NCI-H2029 (cell line): ENCODE data around the gene ERN1.

Experiments used
- DNase-seq: peaks from one replicate; lab custom pipeline; 2025; lab: John Stamatoyannopoulos, UW

The ERN1 gene

DNA sequence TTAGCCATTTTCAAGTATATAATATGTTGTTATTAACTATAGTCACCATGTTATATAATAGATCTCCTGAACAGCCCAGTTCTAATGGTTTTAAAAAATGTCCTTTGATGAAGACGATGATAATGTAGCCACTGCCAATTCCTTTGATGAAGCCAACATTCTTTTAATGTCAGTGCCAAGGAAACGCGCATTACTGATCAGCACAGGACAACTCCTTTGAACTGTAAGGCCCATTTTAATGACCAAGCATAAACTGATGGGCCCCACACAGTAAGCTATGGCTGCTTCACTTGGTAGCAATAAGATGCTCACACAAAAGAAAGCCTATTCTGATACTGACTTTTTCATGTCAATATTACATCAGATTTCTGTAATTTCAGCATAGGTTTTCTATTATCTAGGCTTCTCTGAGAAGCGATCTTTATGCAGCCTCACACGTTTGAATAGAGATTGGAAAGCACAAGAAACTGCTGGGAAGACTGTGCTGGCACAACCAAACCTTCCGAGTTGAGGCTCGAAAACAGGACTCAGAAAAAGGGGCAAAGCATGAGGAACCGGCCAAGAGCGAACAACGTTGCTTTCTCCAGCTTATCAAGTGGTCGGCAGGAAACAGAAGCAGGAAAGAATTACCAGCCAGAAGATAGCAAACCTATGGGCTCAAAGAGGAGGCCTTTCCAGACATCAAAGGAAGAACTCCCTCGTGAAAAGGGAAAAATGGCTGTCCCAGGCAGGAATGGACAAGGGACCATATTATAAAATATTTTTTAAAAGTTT is 19.4 kb downstream of the ERN1 start:
- no peak for DNase-seq

GRCh38 chr17:64109400-64109799 is 20.5 kb downstream of the ERN1 start:
- no peak for DNase-seq

DNA sequence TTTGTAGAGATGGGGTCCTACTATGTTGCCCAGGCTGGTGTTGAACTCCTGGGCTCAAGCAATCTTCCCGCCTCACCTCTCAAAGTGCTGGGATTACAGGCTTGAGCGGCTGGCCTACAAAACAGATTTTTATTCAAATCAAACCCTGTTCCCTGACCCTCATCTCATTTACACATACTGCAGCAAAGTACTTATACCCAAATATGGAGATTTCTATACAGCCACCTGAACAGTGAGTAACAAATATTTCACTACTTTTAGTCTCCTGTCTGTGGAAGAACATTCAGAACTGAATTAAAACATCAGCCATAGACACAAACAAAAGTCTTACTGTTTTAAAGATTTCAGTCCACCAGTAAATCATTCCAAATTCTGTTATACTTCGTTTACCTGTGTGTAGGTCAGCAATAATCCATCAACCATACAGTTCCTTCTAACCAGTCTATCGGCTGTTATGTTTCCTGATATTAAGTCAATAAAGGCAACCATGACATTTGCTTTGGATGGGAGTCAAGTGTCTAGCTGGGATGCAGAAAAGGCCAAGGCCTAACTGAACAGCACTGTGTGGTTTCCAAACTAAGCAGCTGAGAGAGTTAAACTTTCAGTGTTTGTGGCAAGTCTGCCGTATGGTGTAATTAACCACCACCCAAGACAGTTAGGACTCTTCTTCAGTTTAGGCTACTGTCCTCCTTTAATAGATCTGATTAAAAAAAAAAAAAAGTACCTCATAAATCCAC is 22.3 kb downstream of the ERN1 start:
- peak; percentile 51 for DNase-seq

DNA sequence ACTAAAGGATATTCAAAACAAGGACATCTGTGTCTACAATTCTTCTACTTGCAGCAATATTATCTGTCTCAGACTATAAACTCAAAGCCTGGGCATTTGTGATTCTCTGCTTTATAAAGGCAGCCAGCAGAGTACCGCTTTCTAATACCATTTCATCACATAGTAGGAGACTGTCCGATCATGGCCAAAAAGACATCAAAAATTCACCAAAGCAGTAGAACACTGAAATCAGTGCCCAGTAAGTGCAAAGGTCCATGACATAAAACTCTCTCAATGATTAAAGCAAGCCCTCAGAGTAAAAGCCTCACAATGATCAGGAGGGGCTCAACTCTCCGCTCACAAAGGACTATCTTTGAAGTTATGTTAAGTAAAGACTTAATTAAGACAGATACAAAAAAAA is 23.0 kb downstream of the ERN1 start:
- DNase-seq: no peak

DNA sequence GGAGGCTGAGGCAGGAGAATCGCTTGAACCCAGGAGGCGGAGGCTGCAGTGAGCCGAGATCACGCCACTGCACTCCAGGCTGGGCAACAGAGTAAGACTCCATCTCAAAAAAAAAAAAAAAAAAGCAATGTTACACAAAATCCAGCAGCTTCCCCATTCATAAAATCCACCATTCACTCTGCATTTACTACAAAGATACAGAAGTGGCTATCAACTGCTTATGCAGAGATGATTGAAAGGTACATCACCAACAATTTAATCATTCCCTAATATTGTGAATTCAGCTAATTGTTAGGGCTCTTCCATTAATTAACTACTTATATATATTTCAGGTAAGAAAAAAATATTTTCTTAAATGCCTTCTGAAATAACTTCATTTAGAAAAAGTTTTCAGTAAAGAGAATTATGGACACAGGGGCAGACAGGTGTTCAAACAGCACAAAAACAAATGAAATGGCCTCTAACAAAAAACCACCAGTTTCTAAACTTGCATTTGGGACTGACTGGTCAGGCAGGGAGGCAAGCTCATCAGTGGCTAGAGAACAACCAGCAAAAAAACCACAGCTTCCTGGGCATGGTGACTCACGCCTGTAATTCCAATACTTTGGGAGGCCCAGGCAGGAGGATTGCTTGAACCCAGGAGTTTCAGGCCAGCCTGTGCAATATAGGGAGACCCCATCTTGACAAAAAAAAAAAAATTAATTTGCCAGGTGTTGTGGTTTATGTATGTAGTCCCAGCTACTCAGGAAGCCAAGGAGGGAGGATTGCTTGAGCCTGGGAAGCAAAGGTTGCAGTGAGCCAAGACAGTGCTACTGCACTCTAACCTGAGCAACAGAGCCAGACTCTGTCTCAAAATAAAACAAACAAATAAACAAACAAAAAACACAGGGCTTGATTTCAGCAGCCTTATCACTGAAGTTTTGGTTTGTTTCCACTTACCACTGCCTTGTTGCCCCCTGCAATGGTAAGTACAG is 26.3 kb downstream of the ERN1 start:
- no peak for DNase-seq

DNA sequence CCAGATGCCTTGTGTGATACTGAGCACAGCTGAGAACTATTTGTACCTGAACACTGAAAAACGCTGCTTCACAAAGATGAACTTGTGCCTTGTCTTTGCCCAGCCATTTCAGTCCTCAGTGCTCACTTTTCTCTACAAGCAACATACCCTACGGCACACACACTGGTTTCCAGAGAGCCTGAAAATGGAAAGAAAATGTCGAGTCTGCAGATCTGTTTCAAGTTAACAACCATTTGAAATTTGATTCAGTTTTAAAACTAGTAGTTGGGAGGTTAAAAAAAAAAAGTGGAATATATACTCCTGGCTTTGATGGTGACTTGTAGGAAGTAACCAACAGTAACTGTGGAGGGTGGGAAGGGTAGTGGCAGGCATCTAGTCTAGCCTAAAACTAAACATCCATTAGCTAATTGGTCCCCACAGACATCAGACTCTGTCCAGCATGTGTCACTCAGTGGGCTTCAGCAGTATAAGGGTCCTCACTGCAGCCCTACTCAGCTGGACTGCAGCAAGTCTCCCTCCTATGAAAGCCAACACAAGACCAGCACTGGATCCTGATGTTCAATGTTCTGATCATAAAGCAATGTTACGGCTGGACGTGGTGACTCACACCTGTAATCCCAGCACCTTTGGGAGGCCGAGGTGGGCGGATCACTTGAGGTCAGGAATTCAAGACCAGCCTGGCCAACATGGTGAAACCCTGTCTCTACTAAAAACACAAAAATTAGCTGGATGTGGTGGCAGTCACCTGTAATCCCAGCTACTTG is 27.1 kb downstream of the ERN1 start:
- no peak for DNase-seq

DNA sequence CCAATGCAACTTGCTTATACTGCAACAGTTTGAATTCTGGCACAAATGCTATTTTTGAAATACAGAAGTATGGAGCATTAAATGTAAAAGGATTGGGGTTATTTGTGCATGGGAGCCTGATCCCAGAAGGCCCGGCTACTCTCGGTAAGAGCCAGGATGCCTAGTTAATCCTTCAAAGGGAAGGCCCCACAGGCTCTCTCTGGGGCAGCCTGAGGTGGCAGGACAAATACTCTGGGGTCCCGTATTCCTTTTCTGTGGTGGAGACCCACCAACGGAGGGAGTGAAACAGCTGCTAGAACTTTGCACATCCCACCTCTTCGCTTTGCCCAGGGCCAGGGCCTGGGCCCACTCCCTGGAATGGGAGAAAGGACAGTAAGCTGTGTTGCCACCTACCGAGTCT is 30.4 kb downstream of the ERN1 start:
- DNase-seq: no peak

DNA sequence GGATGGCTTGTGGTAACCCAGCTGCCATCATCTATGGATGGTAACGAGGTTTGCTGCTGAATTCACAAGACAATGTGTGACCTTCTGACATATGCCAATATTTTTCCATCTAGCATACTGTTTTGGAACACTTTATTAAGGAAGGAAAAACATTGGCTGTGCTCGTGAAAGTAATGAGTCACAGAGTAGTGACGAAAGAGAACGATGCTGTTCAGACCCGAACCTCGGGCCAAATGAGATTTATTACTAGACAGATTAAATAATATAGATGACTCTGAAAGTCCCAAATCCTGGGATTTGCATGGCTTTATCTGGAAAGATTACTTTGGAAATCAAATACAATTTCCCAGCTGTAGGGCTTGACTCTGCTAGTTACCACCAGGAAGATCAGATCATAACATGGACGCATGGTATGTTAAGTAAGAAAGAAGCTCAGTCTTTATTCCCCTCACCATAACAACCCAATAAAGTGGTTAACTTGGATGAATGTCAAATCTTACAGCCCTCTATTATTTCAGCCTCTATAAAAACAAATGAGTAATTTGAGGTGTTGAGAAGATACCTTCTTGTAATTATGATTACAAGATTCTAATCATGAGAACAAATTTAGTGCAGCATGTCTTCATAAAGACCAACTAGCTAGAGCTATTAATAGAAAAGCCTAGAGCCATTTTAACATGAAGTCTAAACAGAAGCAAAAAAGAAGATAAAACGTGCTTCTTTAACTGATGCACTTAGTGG is 32.6 kb downstream of the ERN1 start:
- DNase-seq: no peak

DNA sequence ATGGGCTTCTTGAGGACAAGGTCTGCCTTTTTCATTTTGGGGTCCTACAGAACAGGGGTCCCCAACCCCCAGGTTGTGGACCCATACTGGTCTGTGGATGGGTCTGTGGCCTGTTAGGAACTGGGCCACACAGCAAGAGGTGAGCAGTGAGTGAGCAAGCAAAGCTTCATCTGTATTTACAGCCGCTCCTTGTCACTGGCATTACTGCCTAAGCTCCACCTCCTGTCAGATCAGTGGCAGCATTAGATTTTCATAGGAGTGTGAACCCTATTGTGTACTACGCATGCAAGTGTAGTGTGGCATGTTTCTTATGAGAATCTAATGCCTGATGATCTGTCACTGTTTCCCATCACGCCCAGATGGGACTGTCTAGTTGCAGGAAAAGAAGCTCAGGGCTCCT is 33.9 kb downstream of the ERN1 start:
- no peak for DNase-seq

DNA sequence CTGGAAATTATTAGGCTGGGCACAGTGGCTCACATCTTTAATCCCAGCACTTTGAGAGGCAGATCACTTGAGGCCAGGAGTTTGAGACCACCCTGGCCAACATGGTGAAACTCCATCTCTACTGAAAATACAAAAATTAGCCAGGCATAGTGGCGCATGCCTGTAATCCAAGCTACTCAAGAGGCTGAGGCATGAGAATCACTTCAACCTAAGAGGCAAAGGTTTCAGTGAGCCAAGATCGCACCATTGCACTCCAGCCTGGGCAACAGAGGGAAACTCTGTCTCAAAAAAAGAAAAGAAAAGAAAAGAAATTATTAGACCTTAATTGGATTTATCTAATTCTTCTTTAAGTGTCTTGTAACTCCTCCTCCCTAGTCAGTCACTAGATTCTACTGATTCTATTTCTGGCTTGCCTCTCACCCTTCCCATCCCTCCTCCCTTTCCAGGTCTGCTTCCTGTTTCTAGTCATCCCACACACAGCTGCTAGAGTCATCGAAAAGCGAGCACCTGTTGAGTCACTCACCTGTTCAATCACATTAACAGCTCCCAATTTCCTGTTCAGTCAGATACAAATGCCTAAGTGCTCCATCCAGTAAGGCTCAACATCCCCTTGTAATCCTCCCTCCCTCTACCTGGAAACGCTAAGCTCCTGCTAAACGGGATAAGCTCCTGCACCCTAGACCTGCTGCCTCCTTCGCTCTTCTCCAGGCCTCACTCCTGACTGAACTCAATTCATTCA is 34.6 kb downstream of the ERN1 start:
- peak; percentile 93 for DNase-seq

GRCh38 chr17:64094412-64094811 is 35.5 kb downstream of the ERN1 start:
- no peak for DNase-seq

- DNase-seq: no peak
These were observed 36.9 kb downstream of the ERN1 start for GRCh38 chr17:64092952-64093451.

- no peak for DNase-seq
These were observed 37.8 kb downstream of the ERN1 start for GRCh38 chr17:64092113-64092512.

DNA sequence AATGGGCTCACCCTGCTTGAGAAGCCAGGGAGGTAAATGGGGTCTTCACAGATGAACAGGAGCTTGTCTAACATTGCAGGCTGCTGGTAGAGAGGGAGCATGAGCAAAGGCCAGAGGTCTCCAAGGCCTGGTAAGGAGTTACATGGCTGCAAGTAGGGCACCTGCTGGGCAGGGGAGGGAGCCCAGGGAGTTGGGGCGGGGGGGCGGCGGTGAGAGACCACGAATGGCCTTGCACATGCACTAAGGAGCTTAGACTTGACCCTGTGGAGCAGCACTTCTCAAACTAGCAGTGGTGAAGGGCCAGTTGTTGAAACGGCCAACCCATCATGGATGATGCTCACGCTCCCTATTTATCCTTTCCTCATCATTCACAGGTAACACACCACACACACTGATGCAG is 38.4 kb downstream of the ERN1 start:
- no peak for DNase-seq

- no peak for DNase-seq
These were observed 38.8 kb downstream of the ERN1 start for GRCh38 chr17:64091116-64091515.

- DNase-seq: no peak
These were observed 39.8 kb downstream of the ERN1 start for GRCh38 chr17:64090144-64090543.

DNA sequence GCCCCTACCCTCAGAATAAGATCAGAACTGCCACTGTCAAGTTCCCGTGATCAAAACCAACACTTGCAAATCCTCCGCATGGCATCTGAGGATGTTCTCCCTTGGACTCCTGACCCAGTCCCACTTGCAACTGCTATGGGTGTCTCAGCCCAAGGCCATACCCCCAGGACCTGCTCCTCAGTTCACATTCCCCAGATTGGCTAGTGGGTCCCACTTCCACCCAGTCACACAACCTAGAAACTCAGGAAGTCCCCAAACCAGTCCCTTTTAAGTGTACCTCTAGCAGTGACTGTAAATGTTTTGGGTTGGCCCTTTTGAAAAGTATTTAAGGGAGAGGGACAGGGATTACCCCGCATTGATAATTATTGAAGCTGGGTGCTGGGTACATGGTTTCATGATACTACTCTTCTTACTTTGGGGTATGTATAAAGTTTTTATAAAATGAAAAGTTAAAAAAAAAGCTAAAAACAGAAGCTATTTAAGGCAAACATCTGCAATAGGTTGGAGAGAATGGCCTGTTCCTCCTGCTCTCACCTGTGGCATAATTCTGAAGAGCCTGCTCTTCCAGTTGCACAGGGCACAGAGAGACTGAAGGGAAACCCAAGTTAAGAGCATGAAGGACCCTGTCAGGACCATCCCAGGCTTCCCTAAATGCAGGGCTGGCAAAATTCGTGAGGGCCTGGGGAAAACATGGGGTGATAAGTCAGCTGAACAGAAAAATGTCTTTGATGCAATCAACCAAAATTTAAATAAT is 42.5 kb downstream of the ERN1 start:
- DNase-seq: no peak

DNA sequence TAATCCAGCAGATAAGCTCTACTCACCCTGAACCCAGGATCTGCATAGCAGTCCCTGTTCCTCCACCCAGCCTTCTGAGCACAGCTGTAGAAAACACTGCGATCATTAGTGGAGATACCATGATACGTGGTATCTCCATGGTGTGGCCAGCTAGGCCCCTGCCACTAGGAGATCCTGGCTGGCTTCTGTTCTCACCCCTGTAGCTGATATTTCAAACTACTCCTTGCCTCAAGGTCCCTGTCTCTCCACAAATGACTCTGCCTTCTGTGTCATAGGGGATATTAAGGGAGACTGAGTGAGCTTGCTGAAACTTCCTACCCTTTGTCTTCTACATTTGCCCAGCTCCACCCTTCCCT is 44.3 kb downstream of the ERN1 start:
- DNase-seq: no peak

GRCh38 chr17:64084940-64085649 is 44.8 kb downstream of the ERN1 start:
- DNase-seq: peak; percentile 44
